H1 (cell line): ENCODE measurements around the gene KRTAP17-1. TPM values are rescaled to one million over a fixed set of nuclear protein-coding genes. Genes with fewer than 3 reads are reported as not detected.

ENCODE experiments used
- CHD7 ChIP-seq: fragments of 300-600 bp; sonication (generic); IDR thresholded peaks from 2 replicates; pipeline ENCODE4 v1.7.1; 2012; ENCODE audit warnings: low read length, moderate library complexity, mild to moderate bottlenecking, inconsistent platforms; ENCODE audit not compliant: insufficient replicate concordance
- polyA plus RNA-seq, 7 experiments: library from polyadenylated mRNA; depleted of rRNA in 3 of 7; stranded (reverse) in 5 of 7; unstranded in 2 of 7; fragments of >200 nt in 5 of 7; fragments of 200-250 nt in 2 of 7; gene quantifications; 1 replicate in 5 of 7; 2 replicates in 1 of 7; 4 replicates in 1 of 7; pipeline versions ENCODE4 v1.2.1 to v1.2.3, GENCODE V29; 2011 to 2013; ENCODE audit warnings: missing spikeins in 2 of 7, mixed read lengths in 2 of 7
- total RNA-seq: library from RNA; stranded (reverse); fragmentation: NEBNext Ultra II Directional; extraction: Animal tissue kit (Norgen Biotek cat#: 25700); gene quantifications from 2 replicates; pipeline ENCODE4 v1.2.1, GENCODE V29; 2021

The KRTAP17-1 gene
- total and polyA plus RNA-seq, 2 of the 8 experiments (the other 6 are each of a cell fraction or from before 2014, with no cell fraction given) = not detected

- TF ChIP-seq CHD7 = no peak
- TF ChIP-seq, all 59 proteins: peak for 0
Measured at GRCh38 chr17:41265078-41265477, 50.4 kb downstream of the KRTAP17-1 start, which contains the start of gene KRTAP9-6 (continued).
